ENCODE measurements around the gene FRMD5.

FRMD5 gene

GRCh38 chr15:44219073-44219472 is 24.0 kb upstream of the FRMD5 start:
- Histone ChIP-seq H3K4me3 (ENCODE audit: insufficient read depth in 1 of 2, low read depth in 1 of 2, low read length in 2 of 2) (no peak overlapping the region), H3K9ac (ENCODE audit: low read length) (no peak overlapping the region)
- WGBS = 83% methylated on average over 3 of the region's 3 CpGs

GRCh38 chr15:44216958-44217357 is 21.9 kb upstream of the FRMD5 start:
- no peak overlapping the region for H2BK15ac ChIP-seq (ENCODE audit: low read depth, poor library complexity, severe bottlenecking)
- no peak overlapping the region for H3K14ac ChIP-seq (ENCODE audit: low read length in 2 of 2)
- no peak overlapping the region for H3K4me3 ChIP-seq (ENCODE audit: insufficient read depth in 1 of 2, low read depth in 1 of 2, low read length in 2 of 2)
- no peaks in the 10 kb centered on the region for H3K9me3 ChIP-seq (ENCODE audit: control insufficient read depth, low read length)
- no peaks in the 10 kb centered on the region for H3K79me1 ChIP-seq (replicated peaks; ENCODE audit: low read length, poor library complexity, severe bottlenecking)
- no peak overlapping the region for H3K4ac ChIP-seq (ENCODE audit: low read depth in 1 of 2, low read length in 2 of 2)
- H3K27ac ChIP-seq (ENCODE audit: low read length, poor library complexity, severe bottlenecking) = no peak overlapping the region
- 96% methylated on average over 1 of the region's 1 CpG for WGBS
- H4K8ac ChIP-seq (ENCODE audit: low read length) = no peak overlapping the region
- H2BK12ac ChIP-seq (ENCODE audit: low read length in 2 of 2) = no peak overlapping the region
- H2BK5ac ChIP-seq (ENCODE audit: low read depth, low read length, poor library complexity, severe bottlenecking) = no peak overlapping the region
- no peak overlapping the region for H2AFZ ChIP-seq (ENCODE audit: low read depth, low read length)
- peaks cover 1% of the 10 kb centered on the region for H3K4me1 ChIP-seq (ENCODE audit: control insufficient read depth, insufficient read depth, low read depth, low read length)
- H3K4me2 ChIP-seq (ENCODE audit: low read length, poor library complexity, severe bottlenecking) = no peak overlapping the region
- DNase-seq = no peak
- no peak overlapping the region for H3K9ac ChIP-seq (ENCODE audit: low read length)
- no peak overlapping the region for H3K23ac ChIP-seq (ENCODE audit: low read length in 2 of 2)
- no peak overlapping the region for H2BK120ac ChIP-seq (ENCODE audit: low read depth, low read length)
- H3K36me3 ChIP-seq (ENCODE audit: control insufficient read depth in 1 of 2, insufficient read depth in 2 of 2, low read depth in 1 of 2, low read length in 2 of 2) = no peaks in the 10 kb centered on the region
- H3K18ac ChIP-seq (ENCODE audit: low read depth in 1 of 2, low read length in 2 of 2) = no peak overlapping the region
- no peak overlapping the region for H4K91ac ChIP-seq (ENCODE audit: low read length)
- no peaks in the 10 kb centered on the region for H3K27me3 ChIP-seq (ENCODE audit: control insufficient read depth in 1 of 2, insufficient read depth in 1 of 2, low read length in 2 of 2)
- no peak overlapping the region for H2AK5ac ChIP-seq (ENCODE audit: low read length, severe bottlenecking)

More at GRCh38 chr15:44219073-44219472, 24.0 kb upstream of the FRMD5 start:
- H2AK5ac ChIP-seq (ENCODE audit: low read length, severe bottlenecking) = no peak overlapping the region
- no peak overlapping the region for H3K27ac ChIP-seq (ENCODE audit: low read length, poor library complexity, severe bottlenecking)
- no peak overlapping the region for H3K4me2 ChIP-seq (ENCODE audit: low read length, poor library complexity, severe bottlenecking)
- no peak overlapping the region for H3K23ac ChIP-seq (ENCODE audit: low read length in 2 of 2)
- DNase-seq = no peak
- H3K14ac ChIP-seq (ENCODE audit: low read length in 2 of 2) = no peak overlapping the region
- no peaks in the 10 kb centered on the region for H3K27me3 ChIP-seq (ENCODE audit: control insufficient read depth in 1 of 2, insufficient read depth in 1 of 2, low read length in 2 of 2)
- no peaks in the 10 kb centered on the region for H3K79me1 ChIP-seq (replicated peaks; ENCODE audit: low read length, poor library complexity, severe bottlenecking)
- no peak overlapping the region for H4K8ac ChIP-seq (ENCODE audit: low read length)
- H2AFZ ChIP-seq (ENCODE audit: low read depth, low read length) = no peak overlapping the region
- H3K9me3 ChIP-seq (ENCODE audit: control insufficient read depth, low read length) = no peaks in the 10 kb centered on the region
- no peak overlapping the region for H3K4ac ChIP-seq (ENCODE audit: low read depth in 1 of 2, low read length in 2 of 2)
- H2BK120ac ChIP-seq (ENCODE audit: low read depth, low read length) = no peak overlapping the region
- H3K18ac ChIP-seq (ENCODE audit: low read depth in 1 of 2, low read length in 2 of 2) = no peak overlapping the region
- no peak overlapping the region for H2BK5ac ChIP-seq (ENCODE audit: low read depth, low read length, poor library complexity, severe bottlenecking)
- no peak overlapping the region for H4K91ac ChIP-seq (ENCODE audit: low read length)
- no peak overlapping the region for H2BK15ac ChIP-seq (ENCODE audit: low read depth, poor library complexity, severe bottlenecking)
- H2BK12ac ChIP-seq (ENCODE audit: low read length in 2 of 2) = no peak overlapping the region
- H3K4me1 ChIP-seq (ENCODE audit: control insufficient read depth, insufficient read depth, low read depth, low read length) = peaks cover 1% of the 10 kb centered on the region
- H3K36me3 ChIP-seq (ENCODE audit: control insufficient read depth in 1 of 2, insufficient read depth in 2 of 2, low read depth in 1 of 2, low read length in 2 of 2) = no peaks in the 10 kb centered on the region

GRCh38 chr15:44215594-44215993 is 20.5 kb upstream of the FRMD5 start:
- no peak overlapping the region for H2BK120ac ChIP-seq (ENCODE audit: low read depth, low read length)
- H3K23ac ChIP-seq (ENCODE audit: low read length in 2 of 2) = no peak overlapping the region
- no peak overlapping the region for H4K8ac ChIP-seq (ENCODE audit: low read length)
- H3K4ac ChIP-seq (ENCODE audit: low read depth in 1 of 2, low read length in 2 of 2) = no peak overlapping the region
- H3K9me3 ChIP-seq (ENCODE audit: control insufficient read depth, low read length) = no peaks in the 10 kb centered on the region
- peak overlapping the region; percentile 51 for H3K9ac ChIP-seq (ENCODE audit: low read length)
- H3K27me3 ChIP-seq (ENCODE audit: control insufficient read depth in 1 of 2, insufficient read depth in 1 of 2, low read length in 2 of 2) = no peaks in the 10 kb centered on the region
- no peak overlapping the region for H3K4me3 ChIP-seq (ENCODE audit: insufficient read depth in 1 of 2, low read depth in 1 of 2, low read length in 2 of 2)
- peaks cover 1% of the 10 kb centered on the region for H3K4me1 ChIP-seq (ENCODE audit: control insufficient read depth, insufficient read depth, low read depth, low read length)
- peak overlapping the region in 1 of 2 experiments; percentile 57 for H3K18ac ChIP-seq (ENCODE audit: low read depth in 1 of 2, low read length in 2 of 2)
- H3K4me2 ChIP-seq (ENCODE audit: low read length, poor library complexity, severe bottlenecking) = peak overlapping the region; percentile 28
- no peak overlapping the region for H4K91ac ChIP-seq (ENCODE audit: low read length)
- no peak overlapping the region for H2AFZ ChIP-seq (ENCODE audit: low read depth, low read length)
- H3K14ac ChIP-seq (ENCODE audit: low read length in 2 of 2) = no peak overlapping the region
- peak overlapping the region; percentile 90 for H3K27ac ChIP-seq (ENCODE audit: low read length, poor library complexity, severe bottlenecking)
- DNase-seq = peak; percentile 47
- no peak overlapping the region for H2BK5ac ChIP-seq (ENCODE audit: low read depth, low read length, poor library complexity, severe bottlenecking)
- no peak overlapping the region for H2AK5ac ChIP-seq (ENCODE audit: low read length, severe bottlenecking)
- WGBS = 16% methylated on average over 2 of the region's 3 CpGs
- no peaks in the 10 kb centered on the region for H3K79me1 ChIP-seq (replicated peaks; ENCODE audit: low read length, poor library complexity, severe bottlenecking)
- H3K36me3 ChIP-seq (ENCODE audit: control insufficient read depth in 1 of 2, insufficient read depth in 2 of 2, low read depth in 1 of 2, low read length in 2 of 2) = no peaks in the 10 kb centered on the region
- H2BK12ac ChIP-seq (ENCODE audit: low read length in 2 of 2) = no peak overlapping the region
- H2BK15ac ChIP-seq (ENCODE audit: low read depth, poor library complexity, severe bottlenecking) = no peak overlapping the region

GRCh38 chr15:44208956-44209355 is 13.9 kb upstream of the FRMD5 start:
- H4K91ac ChIP-seq (ENCODE audit: low read length) = no peak overlapping the region
- H3K23ac ChIP-seq (ENCODE audit: low read length in 2 of 2) = no peak overlapping the region
- H2AFZ ChIP-seq (ENCODE audit: low read depth, low read length) = no peak overlapping the region
- no peak overlapping the region for H2AK5ac ChIP-seq (ENCODE audit: low read length, severe bottlenecking)
- no peak overlapping the region for H2BK5ac ChIP-seq (ENCODE audit: low read depth, low read length, poor library complexity, severe bottlenecking)
- no peak for DNase-seq
- no peaks in the 10 kb centered on the region for H3K79me1 ChIP-seq (replicated peaks; ENCODE audit: low read length, poor library complexity, severe bottlenecking)
- no peaks in the 10 kb centered on the region for H3K36me3 ChIP-seq (ENCODE audit: control insufficient read depth in 1 of 2, insufficient read depth in 2 of 2, low read depth in 1 of 2, low read length in 2 of 2)
- no peaks in the 10 kb centered on the region for H3K27me3 ChIP-seq (ENCODE audit: control insufficient read depth in 1 of 2, insufficient read depth in 1 of 2, low read length in 2 of 2)
- no peak overlapping the region for H4K8ac ChIP-seq (ENCODE audit: low read length)
- no peak overlapping the region for H3K27ac ChIP-seq (ENCODE audit: low read length, poor library complexity, severe bottlenecking)
- no peak overlapping the region for H3K9ac ChIP-seq (ENCODE audit: low read length)
- H3K4me1 ChIP-seq (ENCODE audit: control insufficient read depth, insufficient read depth, low read depth, low read length) = peaks cover 6% of the 10 kb centered on the region
- 94% methylated on average over 2 of the region's 2 CpGs for WGBS
- H2BK120ac ChIP-seq (ENCODE audit: low read depth, low read length) = no peak overlapping the region
- no peak overlapping the region for H3K4ac ChIP-seq (ENCODE audit: low read depth in 1 of 2, low read length in 2 of 2)
- H3K4me3 ChIP-seq (ENCODE audit: insufficient read depth in 1 of 2, low read depth in 1 of 2, low read length in 2 of 2) = no peak overlapping the region
- no peak overlapping the region for H3K14ac ChIP-seq (ENCODE audit: low read length in 2 of 2)
- H3K4me2 ChIP-seq (ENCODE audit: low read length, poor library complexity, severe bottlenecking) = no peak overlapping the region
- no peak overlapping the region for H2BK12ac ChIP-seq (ENCODE audit: low read length in 2 of 2)
- H3K18ac ChIP-seq (ENCODE audit: low read depth in 1 of 2, low read length in 2 of 2) = no peak overlapping the region
- no peaks in the 10 kb centered on the region for H3K9me3 ChIP-seq (ENCODE audit: control insufficient read depth, low read length)
- H2BK15ac ChIP-seq (ENCODE audit: low read depth, poor library complexity, severe bottlenecking) = no peak overlapping the region

Data from mesenchymal stem cell (in vitro differentiated cells and primary cell).